IMR-90 (cell line): ENCODE measurements around the gene C14orf180. TPM values are rescaled to one million over a fixed set of nuclear protein-coding genes. Genes with fewer than 3 reads are reported as not detected.

Experiments used
- ATAC-seq: fragments of 200-7000 bp; cut with Tn5 transposase; 2 replicates; pipeline ENCODE4 v1.9.1; 2020; ENCODE audit warnings: low read depth, mild to moderate bottlenecking, moderate library complexity
- BruUV-seq: library from RNA; stranded (reverse); fragments of 400-500 nt; replicated peaks from 2 replicates; lab custom pipeline; 2021; lab: Mats Ljungman, UMichigan
- CTCF ChIA-PET: fragments of 300-600 bp; formaldehyde crosslinking; extraction: SDS; loops from one replicate; lab custom pipeline; 2021; ENCODE audit warnings: antibody characterized with exemption; lab: Yijun Ruan, JAX
- POLR2A ChIA-PET: fragments of 300-600 bp; sonication (Branson Sonifier 250); formaldehyde crosslinking; loops from one replicate; lab custom pipeline; 2022; ENCODE audit warnings: antibody characterized with exemption; ENCODE audit not compliant: unreplicated experiment; lab: Charles Lee
- DNase-seq: peaks from one replicate; pipeline ENCODE4 v3.0.0; 2013
- H2AFZ ChIP-seq: replicated peaks from 2 replicates; pipeline ENCODE3; 2013; ENCODE audit warnings: low read length, mild to moderate bottlenecking; ENCODE audit not compliant: poor library complexity
- H2AK5ac ChIP-seq: 2 replicates; pipeline ENCODE4 v1.6.1; 2013; ENCODE audit warnings: low read depth, low read length, inconsistent platforms
- H2AK9ac ChIP-seq: replicated peaks from 2 replicates; pipeline ENCODE3; 2013; ENCODE audit warnings: mild to moderate bottlenecking, low read depth, low read length, moderate library complexity; ENCODE audit not compliant: poor library complexity
- H2BK120ac ChIP-seq: 2 replicates; pipeline ENCODE4 v1.6.1; 2013; ENCODE audit warnings: low read depth, low read length, inconsistent platforms
- H2BK15ac ChIP-seq: 3 replicates; pipeline ENCODE4 v1.6.1; 2013; ENCODE audit warnings: low read depth, low read length, inconsistent platforms
- H2BK20ac ChIP-seq: 2 replicates; pipeline ENCODE4 v1.6.1; 2013; ENCODE audit warnings: low read depth, mild to moderate bottlenecking, inconsistent platforms, low read length, moderate library complexity
- H2BK5ac ChIP-seq: 2 replicates; pipeline ENCODE4 v1.6.1; 2013; ENCODE audit warnings: mild to moderate bottlenecking, low read depth, low read length, inconsistent platforms; ENCODE audit not compliant: poor library complexity, severe bottlenecking
- H3K14ac ChIP-seq: replicated peaks from 2 replicates; pipeline ENCODE4 v1.6.1; 2013; ENCODE audit warnings: low read depth, low read length, inconsistent platforms
- H3K18ac ChIP-seq: 2 replicates; pipeline ENCODE4 v1.6.1; 2013; ENCODE audit warnings: low read depth, low read length, control low read depth
- H3K23ac ChIP-seq: 2 replicates; pipeline ENCODE4 v1.6.1; 2013; ENCODE audit warnings: low read depth, low read length, inconsistent platforms
- H3K27ac ChIP-seq: 2 replicates; pipeline ENCODE4 v1.5.1; 2013; ENCODE audit warnings: mild to moderate bottlenecking, control low read depth, low read length; ENCODE audit not compliant: insufficient read depth
- H3K27me3 ChIP-seq: 2 replicates; pipeline ENCODE4 v1.6.1; 2013; ENCODE audit warnings: low read length; ENCODE audit not compliant: control insufficient read depth, insufficient read depth
- H3K36me3 ChIP-seq: 2 replicates; pipeline ENCODE4 v1.6.1; 2013; ENCODE audit warnings: low read length, mixed read lengths; ENCODE audit not compliant: control insufficient read depth, insufficient read depth
- H3K4ac ChIP-seq: 2 replicates; pipeline ENCODE4 v1.6.1; 2013; ENCODE audit warnings: low read depth, low read length, inconsistent platforms
- H3K4me1 ChIP-seq: 2 replicates; pipeline ENCODE4 v1.6.1; 2013; ENCODE audit warnings: low read length, mixed read lengths; ENCODE audit not compliant: control insufficient read depth, insufficient read depth
- H3K4me2 ChIP-seq: 2 replicates; pipeline ENCODE4 v1.6.1; 2013; ENCODE audit warnings: low read depth, mild to moderate bottlenecking, control low read depth, low read length, moderate library complexity
- H3K4me3 ChIP-seq: 2 replicates; pipeline ENCODE4 v1.5.1; 2013; ENCODE audit warnings: low read depth, mild to moderate bottlenecking, control low read depth, low read length, moderate library complexity; ENCODE audit not compliant: insufficient read depth
- H3K56ac ChIP-seq: 2 replicates; pipeline ENCODE4 v1.6.1; 2013; ENCODE audit warnings: low read length, inconsistent platforms; ENCODE audit not compliant: insufficient read depth; ENCODE audit errors: extremely low read depth
- H3K79me1 ChIP-seq, 2 experiments: 2 replicates each; pipeline ENCODE4 v1.6.1; 2013; ENCODE audit warnings: low read length in 2 of 2, inconsistent platforms in 1 of 2, low read depth in 1 of 2
- H3K9ac ChIP-seq: 2 replicates; pipeline ENCODE4 v1.6.1; 2013; ENCODE audit warnings: low read depth, low read length, control low read depth
- H3K9me1 ChIP-seq: 2 replicates; pipeline ENCODE4 v1.6.1; 2013; ENCODE audit warnings: low read length, inconsistent platforms; ENCODE audit not compliant: insufficient read depth
- H3K9me3 ChIP-seq: 2 replicates; pipeline ENCODE4 v1.6.1; 2013; ENCODE audit warnings: low read length; ENCODE audit not compliant: control insufficient read depth, insufficient read depth
- H4K20me1 ChIP-seq: 2 replicates; pipeline ENCODE4 v1.6.1; 2013; ENCODE audit warnings: low read length, inconsistent platforms; ENCODE audit not compliant: insufficient read depth
- H4K5ac ChIP-seq: 2 replicates; pipeline ENCODE4 v1.6.1; 2013; ENCODE audit warnings: mild to moderate bottlenecking, low read depth, low read length, control low read depth
- H4K8ac ChIP-seq, 2 experiments: 2 replicates each; pipeline ENCODE4 v1.6.1; 2013; ENCODE audit warnings: low read depth in 2 of 2, low read length in 2 of 2, control low read depth in 1 of 2, inconsistent platforms in 1 of 2
- H4K91ac ChIP-seq: 2 replicates; pipeline ENCODE4 v1.6.1; 2013; ENCODE audit warnings: low read depth, low read length, inconsistent platforms; ENCODE audit not compliant: insufficient read depth
- BHLHE40 ChIP-seq: fragments of 150-350 bp; IDR thresholded peaks from 2 replicates; pipeline ENCODE4 v1.6.1; 2016; ENCODE audit warnings: mild to moderate bottlenecking, low read depth, low read length
- CEBPB ChIP-seq: IDR thresholded peaks from 2 replicates; pipeline ENCODE4 v1.6.1; 2012; ENCODE audit warnings: low read depth, low read length, improper control_type of control experiment
- CHD1 ChIP-seq: IDR thresholded peaks from 2 replicates; pipeline ENCODE4 v1.6.1; 2012; ENCODE audit warnings: low read depth, low read length, improper control_type of control experiment
- FOS ChIP-seq: fragments of 150-350 bp; IDR thresholded peaks from 2 replicates; pipeline ENCODE4 v1.6.1; 2016; ENCODE audit warnings: low read depth, low read length
- MAFK ChIP-seq: IDR thresholded peaks from 2 replicates; pipeline ENCODE4 v1.6.1; 2012; ENCODE audit warnings: low read depth, low read length, improper control_type of control experiment
- MAZ ChIP-seq: IDR thresholded peaks from 2 replicates; pipeline ENCODE4 v1.6.1; 2012; ENCODE audit warnings: low read depth, mild to moderate bottlenecking, low read length, improper control_type of control experiment, moderate library complexity, borderline replicate concordance
- MXI1 ChIP-seq: IDR thresholded peaks from 2 replicates; pipeline ENCODE4 v1.6.1; 2012; ENCODE audit warnings: low read depth, mild to moderate bottlenecking, low read length, moderate library complexity, borderline replicate concordance
- NFE2L2 ChIP-seq: fragments of 150-350 bp; IDR thresholded peaks from 2 replicates; pipeline ENCODE4 v1.6.1; 2016; ENCODE audit warnings: low read depth, mild to moderate bottlenecking, low read length
- POLR2A ChIP-seq: IDR thresholded peaks from 2 replicates; pipeline ENCODE4 v1.6.1; 2012; ENCODE audit warnings: mild to moderate bottlenecking, low read depth, low read length
- RAD21 ChIP-seq: IDR thresholded peaks from 2 replicates; pipeline ENCODE4 v1.6.1; 2012; ENCODE audit warnings: low read length, improper control_type of control experiment
- RCOR1 ChIP-seq: IDR thresholded peaks from 2 replicates; pipeline ENCODE4 v1.6.1; 2012; ENCODE audit warnings: mild to moderate bottlenecking, low read length, improper control_type of control experiment; ENCODE audit not compliant: insufficient replicate concordance
- WGBS, 2 experiments: methylation state at CpG; one replicate each; pipeline versions ENCODE4 v1.1.5 to v1.1.7; 2013; ENCODE audit warnings: missing lambda C conversion rate in 2 of 2; ENCODE audit not compliant: insufficient read length in 1 of 2; ENCODE audit errors: extremely low coverage in 2 of 2; 5-methylcytosine and 5-hydroxymethylcytosine counted together
- dilution Hi-C: fragments of 300-500 bp; cut with HindIII; formaldehyde crosslinking; loops from one replicate; pipeline ENCODE4 v1.14.3; 2018; ENCODE audit warnings: low sequenced_read_pairs; ENCODE audit not compliant: unreplicated experiment
- in situ Hi-C: fragments of 300-500 bp; cut with MboI; formaldehyde crosslinking; loops from 3 replicates; pipeline ENCODE4 v1.14.3; 2019; ENCODE audit warnings: low sequenced_read_pairs, inconsistent platforms, mixed read lengths
- intact Hi-C: fragments of 100-400 bp; cut with micrococcal nuclease; formaldehyde crosslinking; loops from 2 replicates; pipeline ENCODE4 v1.10.0; 2022
- polyA plus RNA-seq, 3 experiments: library from polyadenylated mRNA; depleted of rRNA; stranded (reverse); fragments of >200 nt; gene quantifications; 2 replicates each; pipeline ENCODE4 v1.2.3, GENCODE V29; 2012; ENCODE audit warnings: low replicate concordance in 1 of 3
- total RNA-seq: library from RNA; depleted of rRNA; stranded (reverse); fragments of >200 nt; gene quantifications from 2 replicates; pipeline ENCODE4 v1.2.3, GENCODE V29; 2012
- TF ChIP-seq, protein P1 (sequence below): fragments of 150-350 bp; IDR thresholded peaks from 2 replicates; pipeline ENCODE4 v1.6.1; 2016; ENCODE audit warnings: low read depth, mild to moderate bottlenecking, low read length, moderate library complexity, borderline replicate concordance

The C14orf180 gene
- total and polyA plus RNA-seq, 2 of the 4 experiments (the other 2 are of a cell fraction): not detected

GRCh38 chr14:104531421-104532190, 48.0 kb upstream of the C14orf180 start:
- no peak overlapping the region for H4K91ac ChIP-seq
- ATAC-seq (no peak), DNase-seq (no peak)
- no peaks in the 10 kb centered on the region for H3K79me1 ChIP-seq
- intact Hi-C loops: no loop called here
- in situ Hi-C loops: no loop called here
- no peak overlapping the region for H3K4me3 ChIP-seq
- no peak overlapping the region for H3K18ac ChIP-seq
- no peak overlapping the region for H3K56ac ChIP-seq
- no peak overlapping the region for H2BK5ac ChIP-seq
- no peaks in the 10 kb centered on the region for H4K20me1 ChIP-seq
- ChIA-PET CTCF (no interaction called here), POLR2A (no interaction called here)
- no peak overlapping the region for H4K5ac ChIP-seq
- no peak overlapping the region for H3K27ac ChIP-seq
- no peak overlapping the region for H2BK15ac ChIP-seq
- H3K9me3 ChIP-seq: peaks cover 4% of the 10 kb centered on the region; the same call in 1 of the 2 replicates
- H3K4me2 ChIP-seq: no peak overlapping the region
- H2BK20ac ChIP-seq: no peak overlapping the region
- no peak overlapping the region for H2AFZ ChIP-seq
- no peak overlapping the region for H4K8ac ChIP-seq
- H3K27me3 ChIP-seq: no peaks in the 10 kb centered on the region
- no TSS peak for BruUV-seq
- no peaks in the 10 kb centered on the region for H3K4me1 ChIP-seq
- H3K9ac ChIP-seq: no peak overlapping the region
- H2AK5ac ChIP-seq: no peak overlapping the region
- H3K14ac ChIP-seq: no peak overlapping the region
- no peaks in the 10 kb centered on the region for H3K9me1 ChIP-seq
- no peak overlapping the region for H3K23ac ChIP-seq
- H3K36me3 ChIP-seq: no peaks in the 10 kb centered on the region
- TF ChIP-seq BHLHE40: no peak
- no peak for TF ChIP-seq MXI1
- no peak for TF ChIP-seq CHD1
- no peak for TF ChIP-seq NFE2L2
- TF ChIP-seq MAFK: no peak
- no peak for TF ChIP-seq POLR2A
- TF ChIP-seq RCOR1: no peak
- TF ChIP-seq, protein P1, sequence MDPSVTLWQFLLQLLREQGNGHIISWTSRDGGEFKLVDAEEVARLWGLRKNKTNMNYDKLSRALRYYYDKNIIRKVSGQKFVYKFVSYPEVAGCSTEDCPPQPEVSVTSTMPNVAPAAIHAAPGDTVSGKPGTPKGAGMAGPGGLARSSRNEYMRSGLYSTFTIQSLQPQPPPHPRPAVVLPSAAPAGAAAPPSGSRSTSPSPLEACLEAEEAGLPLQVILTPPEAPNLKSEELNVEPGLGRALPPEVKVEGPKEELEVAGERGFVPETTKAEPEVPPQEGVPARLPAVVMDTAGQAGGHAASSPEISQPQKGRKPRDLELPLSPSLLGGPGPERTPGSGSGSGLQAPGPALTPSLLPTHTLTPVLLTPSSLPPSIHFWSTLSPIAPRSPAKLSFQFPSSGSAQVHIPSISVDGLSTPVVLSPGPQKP: no peak
- TF ChIP-seq CEBPB: no peak
- TF ChIP-seq FOS: no peak
- no peak for TF ChIP-seq MAZ
- TF ChIP-seq RAD21: no peak
- no peak overlapping the region for H2BK120ac ChIP-seq
- no peak overlapping the region for H2AK9ac ChIP-seq
- dilution Hi-C loops: no loop called here
- 53% methylated on average over 8 of the region's 19 CpGs; no CpG with 5 or more reads in 1 of the 2 experiments for WGBS, 2 experiments
- H3K4ac ChIP-seq: no peak overlapping the region
